ENCODE measurements around the gene GNG7. TPM values are rescaled to one million over a fixed set of nuclear protein-coding genes. Genes with fewer than 3 reads are reported as not detected.

GNG7 gene
- total RNA-seq, 2 donors from 2014 or later: 8.7 to 22.9 TPM

- TF ChIP-seq CTCF (IDR thresholded peaks at IDR 0.05) (no peak), POLR2A (IDR thresholded peaks at IDR 0.05) (no peak), POLR2AphosphoS5 (IDR thresholded peaks at IDR 0.05) (no peak)
- H3K27me3 ChIP-seq (replicated peaks; ENCODE audit: insufficient read depth): no peaks in the 10 kb centered on the region
- no peak overlapping the region for H3K27ac ChIP-seq
- no peaks in the 10 kb centered on the region for H3K36me3 ChIP-seq
- 84% methylated on average over 11 of the region's 11 CpGs for WGBS
- no peak overlapping the region for H3K4me3 ChIP-seq
- H3K4me1 ChIP-seq (replicated peaks): no peaks in the 10 kb centered on the region
- no peak for DNase-seq (ENCODE audit: low spot score)
- H3K9me3 ChIP-seq: no peaks in the 10 kb centered on the region
- intact Hi-C loops (cut with DNase I): no loop called here
These were observed 42.5 kb downstream of the GNG7 start for GRCh38 chr19:2659856-2660432.

- Histone ChIP-seq H3K4me1 (replicated peaks) (no peaks in the 10 kb centered on the region), H3K4me3 (no peak overlapping the region), H3K36me3 (no peaks in the 10 kb centered on the region), H3K27ac (no peak overlapping the region), H3K9me3 (no peaks in the 10 kb centered on the region), H3K27me3 (replicated peaks; ENCODE audit: insufficient read depth) (no peaks in the 10 kb centered on the region)
- no peak for DNase-seq (ENCODE audit: low spot score)
- TF ChIP-seq POLR2A (IDR thresholded peaks at IDR 0.05): no peak
- TF ChIP-seq POLR2AphosphoS5 (IDR thresholded peaks at IDR 0.05): no peak
- TF ChIP-seq CTCF (IDR thresholded peaks at IDR 0.05): no peak
- WGBS: 83% methylated on average over 9 of the region's 9 CpGs
- intact Hi-C loops (cut with DNase I): no loop called here
These were observed 46.0 kb downstream of the GNG7 start for GRCh38 chr19:2656533-2656932.

GRCh38 chr19:2653710-2654707 lies 48.5 kb downstream of the GNG7 start:
- H3K4me1 ChIP-seq (replicated peaks): no peaks in the 10 kb centered on the region
- H3K27me3 ChIP-seq (replicated peaks; ENCODE audit: insufficient read depth): no peaks in the 10 kb centered on the region
- no peak overlapping the region for H3K4me3 ChIP-seq
- TF ChIP-seq CTCF (IDR thresholded peaks at IDR 0.05) (no peak), POLR2A (IDR thresholded peaks at IDR 0.05) (no peak), POLR2AphosphoS5 (IDR thresholded peaks at IDR 0.05) (no peak)
- no peak overlapping the region for H3K27ac ChIP-seq
- DNase-seq (ENCODE audit: low spot score): no peak
- H3K9me3 ChIP-seq: no peaks in the 10 kb centered on the region
- WGBS: 37% methylated on average over 29 of the region's 29 CpGs
- intact Hi-C loops (cut with DNase I): loop anchor here (5.0 kb wide), 1 partner anchor 48 kb away; the partner anchor contains the start of gene GNG7
- H3K36me3 ChIP-seq: no peaks in the 10 kb centered on the region

- no peak for DNase-seq (ENCODE audit: low spot score)
- Histone ChIP-seq H3K27me3 (replicated peaks; ENCODE audit: insufficient read depth) (no peaks in the 10 kb centered on the region), H3K27ac (no peak overlapping the region), H3K4me1 (replicated peaks) (no peaks in the 10 kb centered on the region), H3K9me3 (no peaks in the 10 kb centered on the region), H3K4me3 (no peak overlapping the region), H3K36me3 (no peaks in the 10 kb centered on the region)
- WGBS: 83% methylated on average over 9 of the region's 9 CpGs
- intact Hi-C loops (cut with DNase I): loop anchor here (5.0 kb wide), 1 partner anchor 49 kb away; the partner anchor contains the start of gene GNG7
- TF ChIP-seq CTCF (IDR thresholded peaks at IDR 0.05) (no peak), POLR2A (IDR thresholded peaks at IDR 0.05) (no peak), POLR2AphosphoS5 (IDR thresholded peaks at IDR 0.05) (no peak)
These were observed 49.3 kb downstream of the GNG7 start for GRCh38 chr19:2653218-2653617.
